Panc1 (cell line): ENCODE data around the gene GTPBP8. TPM values are rescaled to one million over a fixed set of nuclear protein-coding genes. Genes with fewer than 3 reads are reported as not detected.
"Not testable (repeated sequence)": the region's sequence is repeated elsewhere in the genome, so short reads cannot be mapped to it uniquely, and the experiment has no call there.

Experiments
- ATAC-seq: fragments of 200-7000 bp; cut with Tn5 transposase; 2 replicates; pipeline ENCODE4 v1.9.1; 2020; ENCODE audit warnings: mild to moderate bottlenecking, moderate library complexity
- BruUV-seq: library from RNA; stranded (reverse); fragments of 400-500 nt; replicated peaks from 2 replicates; lab custom pipeline; 2021; lab: Mats Ljungman, UMichigan
- CTCF ChIA-PET: fragments of 300-600 bp; sonication (Branson Sonifier 250); formaldehyde crosslinking; loops from one replicate; lab custom pipeline; 2022; ENCODE audit warnings: antibody characterized with exemption; lab: Charles Lee
- POLR2A ChIA-PET: fragments of 300-600 bp; sonication (Branson Sonifier 250); formaldehyde crosslinking; loops from one replicate; lab custom pipeline; 2022; ENCODE audit warnings: antibody characterized with exemption; lab: Charles Lee
- DNase-seq: peaks from one replicate; pipeline ENCODE4 v3.0.0-alpha.2; 2010; ENCODE audit warnings: low read depth, low spot score
- H3K27ac ChIP-seq: 2 replicates; pipeline ENCODE4 v1.5.1; 2011; ENCODE audit warnings: mild to moderate bottlenecking, low read length, inconsistent platforms
- H3K27me3 ChIP-seq: fragments of 200-500 bp; sonication (Bioruptor generic); 2 replicates; pipeline ENCODE4 v1.6.0; 2014; ENCODE audit warnings: low read length, inconsistent platforms; ENCODE audit not compliant: control insufficient read depth, insufficient read depth
- H3K36me3 ChIP-seq: fragments of 200-500 bp; sonication (Bioruptor generic); 2 replicates; pipeline ENCODE4 v1.5.1; 2014; ENCODE audit warnings: inconsistent platforms, mild to moderate bottlenecking, low read length, moderate library complexity; ENCODE audit not compliant: control insufficient read depth, insufficient read depth
- H3K4me1 ChIP-seq: 2 replicates; pipeline ENCODE4 v1.5.1; 2011; ENCODE audit warnings: inconsistent platforms, mild to moderate bottlenecking, low read length, moderate library complexity; ENCODE audit not compliant: control insufficient read depth, insufficient read depth
- H3K4me3 ChIP-seq, 2 experiments: 2 replicates each; pipeline ENCODE4 v1.5.1; 2011 to 2012; ENCODE audit warnings: low read depth in 2 of 2, low read length in 2 of 2, mild to moderate bottlenecking in 2 of 2, inconsistent platforms in 1 of 2, moderate library complexity in 1 of 2
- H3K9me3 ChIP-seq: fragments of 200-500 bp; sonication (Bioruptor generic); 2 replicates; pipeline ENCODE4 v1.5.1; 2014; ENCODE audit warnings: low read depth, mild to moderate bottlenecking, inconsistent platforms, low read length, moderate library complexity; ENCODE audit not compliant: control insufficient read depth, insufficient read depth
- CTCF ChIP-seq: fragments of 450-650 bp; IDR thresholded peaks from 2 replicates; pipeline ENCODE4 v1.5.1; 2017; ENCODE audit warnings: mild to moderate bottlenecking
- POLR2AphosphoS5 ChIP-seq: IDR thresholded peaks from 2 replicates; pipeline ENCODE4 v1.6.1; 2012; ENCODE audit warnings: mild to moderate bottlenecking, low read depth, low read length, moderate library complexity
- REST ChIP-seq, 2 experiments: IDR thresholded peaks; 2 replicates each; pipeline ENCODE4 v1.6.1; 2011 to 2012; ENCODE audit warnings: low read depth in 2 of 2, control low read depth in 1 of 2, low read length in 1 of 2, mild to moderate bottlenecking in 1 of 2, moderate library complexity in 1 of 2; ENCODE audit not compliant: insufficient read depth in 1 of 2
- SIN3A ChIP-seq: IDR thresholded peaks from 2 replicates; pipeline ENCODE4 v1.6.1; 2012; ENCODE audit warnings: low read depth, mild to moderate bottlenecking, low read length, moderate library complexity, borderline replicate concordance; ENCODE audit not compliant: insufficient read depth
- TCF7L2 ChIP-seq: IDR thresholded peaks from 2 replicates; pipeline ENCODE4 v1.6.1; 2011; ENCODE audit warnings: mild to moderate bottlenecking, low read depth, low read length, inconsistent platforms
- in situ Hi-C: cut with HindIII; loops from 2 replicates; pipeline ENCODE4 v1.10.0; 2016; ENCODE audit warnings: low sequenced_read_pairs, low pct_unique_long_range_greater_than_20kb
- intact Hi-C: fragments of 100-400 bp; cut with micrococcal nuclease; formaldehyde crosslinking; loops from one replicate; pipeline ENCODE4 v1.10.0; 2022; ENCODE audit not compliant: unreplicated experiment
- total RNA-seq: library from RNA; stranded (reverse); gene quantifications from one replicate; pipeline ENCODE4 v1.2.1, GENCODE V29; 2021; ENCODE audit not compliant: unreplicated experiment

Gene GTPBP8
- total RNA-seq, 1 experiment from 2014 or later = 16.3 TPM

- no peaks in the 10 kb centered on the region for H3K36me3 ChIP-seq
- DNase-seq (no peak), ATAC-seq (no peak)
- peaks cover 2% of the 10 kb centered on the region; the same call in 1 of the 2 replicates for H3K27me3 ChIP-seq
- in situ Hi-C loops = no loop called here
- no peak for TF ChIP-seq TCF7L2
- TF ChIP-seq POLR2AphosphoS5 = no peak
- no peak for TF ChIP-seq REST (IDR thresholded peaks at IDR 0.05; ENCODE audit: insufficient read depth in 1 of 2, low read depth in 2 of 2, low read length in 1 of 2)
- no peak for TF ChIP-seq CTCF
- no peak for TF ChIP-seq SIN3A
- no peak overlapping the region for H3K27ac ChIP-seq
- H3K4me3 ChIP-seq = no peak overlapping the region
- no TSS peak for BruUV-seq
- no peaks in the 10 kb centered on the region for H3K9me3 ChIP-seq
- H3K4me1 ChIP-seq = no peaks in the 10 kb centered on the region
- ChIA-PET CTCF (no interaction called here), POLR2A (no interaction called here)
- intact Hi-C loops = no loop called here
Observed at GRCh38 chr3:113040231-113040630, 49.4 kb downstream of the GTPBP8 start.

GRCh38 chr3:113043686-113044085 is 52.9 kb downstream of the GTPBP8 start:
- ChIA-PET CTCF (no interaction called here), POLR2A (no interaction called here)
- intact Hi-C loops = no loop called here
- Histone ChIP-seq H3K36me3 (no peaks in the 10 kb centered on the region), H3K4me1 (no peaks in the 10 kb centered on the region), H3K27ac (no peak overlapping the region), H3K4me3 (no peak overlapping the region), H3K27me3 (no peaks in the 10 kb centered on the region; the same call in 1 of the 2 replicates), H3K9me3 (no peaks in the 10 kb centered on the region)
- TF ChIP-seq TCF7L2 (no peak), REST (IDR thresholded peaks at IDR 0.05; ENCODE audit: insufficient read depth in 1 of 2, low read depth in 2 of 2, low read length in 1 of 2) (no peak), SIN3A (no peak), POLR2AphosphoS5 (no peak), CTCF (no peak)
- in situ Hi-C loops = no loop called here
- no peak for DNase-seq
- no TSS peak for BruUV-seq
- no peak for ATAC-seq

- CTCF ChIA-PET, H3K27me3 ChIP-seq, DNase-seq, H3K4me1 ChIP-seq, H3K9me3 ChIP-seq, in situ Hi-C loops, H3K4me3 ChIP-seq, POLR2A ChIA-PET, BruUV-seq, H3K36me3 ChIP-seq, H3K27ac ChIP-seq, intact Hi-C loops, ATAC-seq: not testable (repeated sequence)
Observed at GRCh38 chr3:113046186-113046965, 55.6 kb downstream of the GTPBP8 start.
